Mesothelial cell of epicardium (in vitro differentiated cells): Measurements from ENCODE around the gene RBM20. TPM values are rescaled to one million over a fixed set of nuclear protein-coding genes. Genes with fewer than 3 reads are reported as not detected.

Experiments
- DNase-seq, 2 experiments: peaks; one replicate each; pipeline ENCODE4 v3.0.0; 2021; ENCODE audit warnings: low spot score in 2 of 2; ENCODE audit not compliant: unreplicated experiment in 2 of 2
- H3K27ac Mint-ChIP-seq: 2 replicates; pipeline ENCODE4 v1.8.0; 2021; ENCODE audit warnings: mixed read lengths
- H3K27me3 Mint-ChIP-seq: 2 replicates; pipeline ENCODE4 v1.8.0; 2021; ENCODE audit warnings: low read depth, mixed read lengths
- H3K36me3 Mint-ChIP-seq: 2 replicates; pipeline ENCODE4 v1.8.0; 2021; ENCODE audit warnings: mixed read lengths
- H3K4me1 Mint-ChIP-seq: 2 replicates; pipeline ENCODE4 v1.8.0; 2021; ENCODE audit warnings: mixed read lengths
- H3K4me3 Mint-ChIP-seq: 2 replicates; pipeline ENCODE4 v1.8.0; 2021; ENCODE audit warnings: mild to moderate bottlenecking, moderate library complexity, mixed read lengths
- H3K9me3 Mint-ChIP-seq: 2 replicates; pipeline ENCODE4 v1.8.0; 2021; ENCODE audit warnings: mixed read lengths
- total RNA-seq: library from RNA; stranded (reverse); gene quantifications from 3 replicates; pipeline ENCODE4 v1.2.1, GENCODE V29; 2021
- TF ChIP-seq, protein P1 (sequence below): fragments of 200-600 bp; sonication (generic); IDR thresholded peaks from one replicate; pipeline ENCODE4 v1.5.0; 2021; ENCODE audit warnings: antibody characterized with exemption; ENCODE audit not compliant: unreplicated experiment

The RBM20 gene
- total RNA-seq, 1 donor from 2014 or later: 23.3 TPM

DNA sequence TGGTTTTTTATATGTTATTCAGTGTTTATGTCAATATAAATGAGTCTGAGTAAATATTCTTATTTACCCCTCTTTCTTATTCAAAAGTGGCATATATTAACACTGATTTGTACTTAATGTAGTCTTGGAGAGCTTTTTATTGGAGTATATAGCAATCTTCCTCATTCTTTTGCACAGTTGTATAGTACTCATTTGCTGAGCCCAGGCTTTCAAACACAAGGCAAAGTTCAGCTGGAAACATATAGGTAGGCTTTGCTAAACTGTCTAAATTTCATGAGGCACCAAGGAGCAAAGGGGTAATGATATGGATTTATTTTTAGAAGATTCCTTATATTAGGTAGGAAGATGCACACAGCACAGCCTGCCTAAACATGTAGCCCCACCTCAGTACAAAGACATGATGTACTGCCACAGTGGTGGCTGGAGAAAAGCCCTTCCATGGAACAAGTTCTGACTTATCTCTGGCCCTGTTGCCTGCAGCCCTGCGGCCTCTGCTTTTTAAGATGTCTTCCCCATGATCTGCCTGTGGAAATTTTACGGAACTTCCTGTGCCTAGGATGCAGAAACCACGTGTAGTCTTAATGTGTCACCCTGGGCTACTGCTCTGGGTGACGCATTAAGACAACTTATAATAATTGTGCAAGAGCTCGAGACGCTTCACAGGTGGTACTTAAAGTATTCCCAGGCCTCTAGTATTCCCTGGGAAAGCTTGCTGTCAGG is 218.0 kb downstream of the RBM20 start:
- Mint-ChIP-seq H3K27ac (no peak overlapping the region), H3K4me3 (no peak overlapping the region), H3K36me3 (no peaks in the 10 kb centered on the region), H3K4me1 (peaks cover 50% of the 10 kb centered on the region), H3K9me3 (no peaks in the 10 kb centered on the region), H3K27me3 (no peaks in the 10 kb centered on the region)
- TF ChIP-seq, protein P1, sequence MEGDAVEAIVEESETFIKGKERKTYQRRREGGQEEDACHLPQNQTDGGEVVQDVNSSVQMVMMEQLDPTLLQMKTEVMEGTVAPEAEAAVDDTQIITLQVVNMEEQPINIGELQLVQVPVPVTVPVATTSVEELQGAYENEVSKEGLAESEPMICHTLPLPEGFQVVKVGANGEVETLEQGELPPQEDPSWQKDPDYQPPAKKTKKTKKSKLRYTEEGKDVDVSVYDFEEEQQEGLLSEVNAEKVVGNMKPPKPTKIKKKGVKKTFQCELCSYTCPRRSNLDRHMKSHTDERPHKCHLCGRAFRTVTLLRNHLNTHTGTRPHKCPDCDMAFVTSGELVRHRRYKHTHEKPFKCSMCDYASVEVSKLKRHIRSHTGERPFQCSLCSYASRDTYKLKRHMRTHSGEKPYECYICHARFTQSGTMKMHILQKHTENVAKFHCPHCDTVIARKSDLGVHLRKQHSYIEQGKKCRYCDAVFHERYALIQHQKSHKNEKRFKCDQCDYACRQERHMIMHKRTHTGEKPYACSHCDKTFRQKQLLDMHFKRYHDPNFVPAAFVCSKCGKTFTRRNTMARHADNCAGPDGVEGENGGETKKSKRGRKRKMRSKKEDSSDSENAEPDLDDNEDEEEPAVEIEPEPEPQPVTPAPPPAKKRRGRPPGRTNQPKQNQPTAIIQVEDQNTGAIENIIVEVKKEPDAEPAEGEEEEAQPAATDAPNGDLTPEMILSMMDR: no peak
- no peak for DNase-seq

DNA sequence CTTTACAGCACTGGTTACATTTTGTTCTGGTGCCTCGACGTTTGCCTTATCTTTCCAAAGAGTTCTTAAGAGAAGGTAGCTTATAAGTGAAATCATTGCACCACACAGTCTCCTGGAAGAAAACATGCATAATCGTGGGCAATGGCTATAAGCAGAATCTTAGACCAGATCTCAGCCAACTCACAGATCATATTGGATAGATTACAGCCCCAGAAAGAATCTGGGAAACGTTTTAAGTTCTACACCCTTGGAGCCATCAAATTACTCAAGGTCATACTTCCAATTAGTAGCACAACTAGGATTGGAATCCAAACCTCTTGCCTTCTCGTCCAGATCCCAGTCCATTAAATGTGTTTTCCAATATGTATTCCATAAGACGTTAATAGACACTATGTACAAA is 218.8 kb downstream of the RBM20 start:
- H3K27ac Mint-ChIP-seq: no peak overlapping the region
- H3K27me3 Mint-ChIP-seq: no peaks in the 10 kb centered on the region
- H3K4me3 Mint-ChIP-seq: no peak overlapping the region
- no peaks in the 10 kb centered on the region for H3K9me3 Mint-ChIP-seq
- H3K4me1 Mint-ChIP-seq: peaks cover 47% of the 10 kb centered on the region
- TF ChIP-seq, protein P1: no peak
- H3K36me3 Mint-ChIP-seq: no peaks in the 10 kb centered on the region
- DNase-seq: no peak

DNA sequence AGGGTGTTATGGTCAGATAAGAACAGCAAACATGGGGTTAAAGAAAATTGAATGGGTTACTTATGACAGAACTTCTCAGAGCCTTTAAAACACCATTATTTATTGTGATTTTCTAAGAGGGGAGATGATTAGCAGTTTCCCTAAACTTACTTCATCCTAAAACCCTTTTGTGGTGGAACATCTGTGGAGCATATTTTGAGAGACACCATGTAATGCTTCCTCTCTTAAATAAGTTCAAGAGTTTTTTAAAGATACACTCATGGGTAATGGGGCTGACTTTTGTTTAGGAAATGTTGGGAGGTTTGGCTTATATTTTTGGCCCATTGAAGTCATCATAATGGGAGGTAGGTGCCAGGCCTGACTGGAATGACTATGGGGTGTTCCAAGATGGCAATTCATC is 219.2 kb downstream of the RBM20 start:
- H3K27me3 Mint-ChIP-seq: no peaks in the 10 kb centered on the region
- H3K4me3 Mint-ChIP-seq: no peak overlapping the region
- H3K4me1 Mint-ChIP-seq: peaks cover 43% of the 10 kb centered on the region
- DNase-seq: no peak
- no peak overlapping the region for H3K27ac Mint-ChIP-seq
- H3K9me3 Mint-ChIP-seq: no peaks in the 10 kb centered on the region
- no peaks in the 10 kb centered on the region for H3K36me3 Mint-ChIP-seq
- TF ChIP-seq, protein P1: no peak

DNA sequence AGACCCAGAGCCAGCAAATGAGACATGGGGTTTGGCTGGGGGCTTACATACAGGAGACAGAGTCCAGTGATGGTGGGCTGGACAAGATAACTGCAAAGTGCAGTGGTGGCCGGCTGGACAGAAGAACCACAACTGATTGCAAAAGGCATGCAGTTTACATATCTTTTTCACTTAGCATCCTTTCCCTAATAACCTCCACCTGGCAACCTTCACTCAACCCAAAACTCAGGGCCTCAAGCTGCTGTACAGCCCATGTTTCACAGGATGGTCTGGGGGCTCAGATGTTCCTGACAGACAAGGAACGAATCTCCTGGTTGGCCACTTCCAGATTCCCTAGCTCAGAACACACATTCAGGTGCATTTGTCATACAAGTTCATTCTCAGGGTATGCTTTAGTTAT is 219.8 kb downstream of the RBM20 start:
- Mint-ChIP-seq H3K4me1 (peaks cover 41% of the 10 kb centered on the region), H3K27me3 (no peaks in the 10 kb centered on the region), H3K4me3 (no peak overlapping the region), H3K27ac (no peak overlapping the region), H3K36me3 (no peaks in the 10 kb centered on the region), H3K9me3 (no peaks in the 10 kb centered on the region)
- no peak for DNase-seq
- TF ChIP-seq, protein P1: no peak

DNA sequence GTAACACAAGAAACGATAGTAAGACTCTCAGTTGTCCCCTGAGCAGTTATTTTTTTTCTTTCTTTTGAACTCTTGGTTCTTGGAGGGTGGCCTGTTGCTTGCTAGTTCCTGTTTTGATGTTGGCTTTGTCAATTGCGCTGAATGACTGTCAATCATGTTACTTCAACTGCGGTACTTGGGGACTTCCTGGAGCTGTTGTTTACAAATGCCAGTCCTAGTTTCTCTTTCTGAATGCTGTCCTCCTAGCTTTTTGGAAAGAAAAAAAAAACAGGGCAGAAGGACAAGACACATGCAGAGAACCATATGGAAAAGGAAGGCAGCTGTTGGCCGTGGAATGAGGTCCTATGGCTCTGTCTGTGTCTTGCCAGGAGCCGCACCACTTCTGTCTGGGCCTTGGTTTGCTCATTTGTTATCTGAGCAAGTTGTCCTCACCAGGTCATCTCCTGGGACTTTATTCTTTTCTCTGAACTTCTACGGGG is 220.6 kb downstream of the RBM20 start:
- peaks cover 41% of the 10 kb centered on the region for H3K4me1 Mint-ChIP-seq
- H3K27me3 Mint-ChIP-seq: no peaks in the 10 kb centered on the region
- no peaks in the 10 kb centered on the region for H3K36me3 Mint-ChIP-seq

More for the DNA sequence above, 220.6 kb downstream of the RBM20 start:
- Mint-ChIP-seq H3K9me3 (no peaks in the 10 kb centered on the region), H3K4me3 (no peak overlapping the region), H3K27ac (peak overlapping the region; percentile 85)
- no peak for DNase-seq
- TF ChIP-seq, protein P1: no peak
